SK-N-SH treated with all-trans-retinoic acid at 6 μM for 48 hours (cell line): Measurements from ENCODE around the gene ASL.

Experiments
- ATAC-seq: fragments of 200-7000 bp; cut with Tn5 transposase; 3 replicates; pipeline ENCODE4 v1.9.1; 2020; ENCODE audit warnings: mild to moderate bottlenecking, moderate library complexity
- ARNTL ChIP-seq: fragments of 450-650 bp; formaldehyde crosslinking; IDR thresholded peaks from 2 replicates; pipeline ENCODE4 v1.5.0; 2020; ENCODE audit warnings: low read depth, mild to moderate bottlenecking, moderate library complexity, borderline replicate concordance
- BACH2 ChIP-seq: fragments of 250-450 bp; sonication (Bioruptor Pico); IDR thresholded peaks from 2 replicates; pipeline ENCODE4 v1.9.0; 2021; ENCODE audit warnings: mild to moderate bottlenecking, borderline replicate concordance
- CSDC2 ChIP-seq: fragments of 250-450 bp; sonication (Bioruptor Pico); IDR thresholded peaks from 2 replicates; pipeline ENCODE4 v1.5.0; 2020; ENCODE audit warnings: mild to moderate bottlenecking, moderate library complexity
- ESRRG ChIP-seq: fragments of 250-450 bp; sonication (Bioruptor Pico); IDR thresholded peaks from 2 replicates; pipeline ENCODE4 v1.6.1; 2021; ENCODE audit warnings: mild to moderate bottlenecking
- GLIS3 ChIP-seq: fragments of 250-450 bp; sonication (Bioruptor Pico); IDR thresholded peaks from 2 replicates; pipeline ENCODE4 v1.5.0; 2020; ENCODE audit warnings: mild to moderate bottlenecking, moderate library complexity
- ISL1 ChIP-seq: fragments of 250-450 bp; sonication (Bioruptor Pico); IDR thresholded peaks from 2 replicates; pipeline ENCODE4 v2.1.2; 2022; ENCODE audit warnings: mild to moderate bottlenecking, moderate library complexity
- OSR1 ChIP-seq: fragments of 250-450 bp; sonication (Bioruptor Pico); IDR thresholded peaks from 2 replicates; pipeline ENCODE4 v1.8.0; 2022; ENCODE audit warnings: moderate library complexity, mild to moderate bottlenecking, inconsistent platforms
- PPARA ChIP-seq: fragments of 250-450 bp; sonication (Bioruptor Pico); IDR thresholded peaks from 2 replicates; pipeline ENCODE4 v1.5.0; 2020; ENCODE audit warnings: mild to moderate bottlenecking, borderline replicate concordance
- RARB ChIP-seq: fragments of 250-450 bp; sonication (Bioruptor Pico); IDR thresholded peaks from 2 replicates; pipeline ENCODE4 v1.8.0; 2021; ENCODE audit warnings: mild to moderate bottlenecking, moderate library complexity
- SNAI2 ChIP-seq: fragments of 250-450 bp; sonication (Bioruptor Pico); IDR thresholded peaks from 2 replicates; pipeline ENCODE4 v1.5.0; 2020; ENCODE audit warnings: mild to moderate bottlenecking, moderate library complexity
- TCF4 ChIP-seq: fragments of 250-450 bp; sonication (Bioruptor Pico); IDR thresholded peaks from 2 replicates; pipeline ENCODE4 v1.8.0; 2021; ENCODE audit warnings: mild to moderate bottlenecking, moderate library complexity, borderline replicate concordance
- TOX ChIP-seq: fragments of 250-450 bp; sonication (Bioruptor Pico); IDR thresholded peaks from 2 replicates; pipeline ENCODE4 v1.8.0; 2021; ENCODE audit warnings: mild to moderate bottlenecking, moderate library complexity, borderline replicate concordance
- ZC3H10 ChIP-seq: fragments of 250-450 bp; sonication (Bioruptor Pico); IDR thresholded peaks from 2 replicates; pipeline ENCODE4 v1.5.1; 2021; ENCODE audit warnings: mild to moderate bottlenecking, moderate library complexity
- ZFP3 ChIP-seq: fragments of 250-450 bp; sonication (Bioruptor Pico); IDR thresholded peaks from 2 replicates; pipeline ENCODE4 v1.5.0; 2020; ENCODE audit warnings: mild to moderate bottlenecking, moderate library complexity
- ZFP30 ChIP-seq: fragments of 450-650 bp; formaldehyde crosslinking; IDR thresholded peaks from 2 replicates; pipeline ENCODE4 v1.5.0; 2022; ENCODE audit warnings: mild to moderate bottlenecking, moderate library complexity
- ZNF565 ChIP-seq: fragments of 450-650 bp; formaldehyde crosslinking; conservative IDR thresholded peaks from 2 replicates; pipeline ENCODE4 v1.5.0; 2020; ENCODE audit warnings: low read depth, mild to moderate bottlenecking, moderate library complexity
- ZNF70 ChIP-seq: fragments of 450-650 bp; formaldehyde crosslinking; IDR thresholded peaks from 2 replicates; pipeline ENCODE4 v1.5.0; 2020; ENCODE audit warnings: mild to moderate bottlenecking, moderate library complexity
- ZNF8 ChIP-seq: fragments of 450-650 bp; formaldehyde crosslinking; IDR thresholded peaks from 2 replicates; pipeline ENCODE4 v1.5.0; 2020; ENCODE audit warnings: mild to moderate bottlenecking, moderate library complexity
- TF ChIP-seq, protein P1 (sequence below): fragments of 250-450 bp; sonication (Bioruptor Pico); IDR thresholded peaks from 2 replicates; pipeline ENCODE4 v1.5.1; 2020; ENCODE audit warnings: low read depth, mild to moderate bottlenecking, moderate library complexity
- TF ChIP-seq, protein P2 (sequence below): fragments of 250-450 bp; sonication (Bioruptor Pico); IDR thresholded peaks from 2 replicates; pipeline ENCODE4 v1.8.0; 2020; ENCODE audit warnings: mild to moderate bottlenecking, moderate library complexity, borderline replicate concordance
- TF ChIP-seq, protein P3 (sequence below): fragments of 250-450 bp; sonication (Bioruptor Pico); IDR thresholded peaks from 2 replicates; pipeline ENCODE4 v1.8.0; 2021; ENCODE audit warnings: low read depth, mild to moderate bottlenecking, moderate library complexity, borderline replicate concordance
- TF ChIP-seq, protein P4 (sequence below): fragments of 250-450 bp; sonication (Bioruptor Pico); IDR thresholded peaks from 2 replicates; pipeline ENCODE4 v1.5.1; 2021; ENCODE audit warnings: mild to moderate bottlenecking, moderate library complexity

Gene ASL

DNA sequence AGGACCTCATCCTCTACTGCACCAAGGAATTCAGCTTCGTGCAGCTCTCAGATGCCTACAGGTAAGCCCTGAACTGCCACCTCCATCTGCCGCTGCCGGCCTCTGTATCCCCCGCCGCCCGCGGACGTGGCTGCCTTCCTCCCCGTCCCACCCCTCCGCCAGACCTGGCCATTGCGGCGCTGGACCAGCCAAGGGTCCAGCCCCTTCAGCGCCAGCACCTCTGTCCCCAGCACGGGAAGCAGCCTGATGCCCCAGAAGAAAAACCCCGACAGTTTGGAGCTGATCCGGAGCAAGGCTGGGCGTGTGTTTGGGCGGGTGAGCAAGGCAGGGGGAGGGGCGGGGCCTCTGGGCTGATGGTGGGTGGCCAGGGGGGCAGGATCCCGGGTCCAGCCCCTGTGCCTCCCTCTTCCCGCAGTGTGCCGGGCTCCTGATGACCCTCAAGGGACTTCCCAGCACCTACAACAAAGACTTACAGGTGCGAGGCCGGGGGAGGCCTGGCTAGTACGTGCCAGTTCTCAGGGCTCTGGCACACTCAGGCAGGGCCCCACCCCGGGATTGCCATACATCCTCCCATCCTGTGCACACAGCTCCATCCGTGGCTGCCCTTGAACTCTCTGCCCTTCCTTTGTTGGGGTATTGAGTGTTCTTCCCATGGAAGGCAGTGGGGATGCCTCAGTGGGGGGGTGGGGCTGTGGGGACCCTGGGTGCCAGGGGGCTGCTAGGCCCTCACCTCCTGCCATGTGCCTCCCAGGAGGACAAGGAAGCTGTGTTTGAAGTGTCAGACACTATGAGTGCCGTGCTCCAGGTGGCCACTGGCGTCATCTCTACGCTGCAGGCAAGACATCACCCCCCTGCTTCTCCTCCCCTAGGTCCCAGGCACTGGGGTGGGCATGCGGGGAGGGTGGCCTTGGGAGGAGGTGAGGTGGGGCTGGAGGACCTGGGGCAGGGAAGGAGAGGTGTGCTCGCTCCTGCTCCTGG, 13.5 kb downstream of the ASL start (continued):
- TF ChIP-seq, protein P1, sequence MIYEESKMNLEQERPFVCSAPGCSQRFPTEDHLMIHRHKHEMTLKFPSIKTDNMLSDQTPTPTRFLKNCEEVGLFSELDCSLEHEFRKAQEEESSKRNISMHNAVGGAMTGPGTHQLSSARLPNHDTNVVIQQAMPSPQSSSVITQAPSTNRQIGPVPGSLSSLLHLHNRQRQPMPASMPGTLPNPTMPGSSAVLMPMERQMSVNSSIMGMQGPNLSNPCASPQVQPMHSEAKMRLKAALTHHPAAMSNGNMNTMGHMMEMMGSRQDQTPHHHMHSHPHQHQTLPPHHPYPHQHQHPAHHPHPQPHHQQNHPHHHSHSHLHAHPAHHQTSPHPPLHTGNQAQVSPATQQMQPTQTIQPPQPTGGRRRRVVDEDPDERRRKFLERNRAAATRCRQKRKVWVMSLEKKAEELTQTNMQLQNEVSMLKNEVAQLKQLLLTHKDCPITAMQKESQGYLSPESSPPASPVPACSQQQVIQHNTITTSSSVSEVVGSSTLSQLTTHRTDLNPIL (CRISPR knock-in tag) = no peak
- TF ChIP-seq ISL1 (CRISPR knock-in tag) (no peak), CSDC2 (CRISPR knock-in tag) (no peak), ZNF565 (CRISPR knock-in tag) (no peak), SNAI2 (no peak), ZFP3 (CRISPR knock-in tag) (no peak), ARNTL (CRISPR knock-in tag) (no peak)
- TF ChIP-seq, all 23 proteins: peak for 0

DNA sequence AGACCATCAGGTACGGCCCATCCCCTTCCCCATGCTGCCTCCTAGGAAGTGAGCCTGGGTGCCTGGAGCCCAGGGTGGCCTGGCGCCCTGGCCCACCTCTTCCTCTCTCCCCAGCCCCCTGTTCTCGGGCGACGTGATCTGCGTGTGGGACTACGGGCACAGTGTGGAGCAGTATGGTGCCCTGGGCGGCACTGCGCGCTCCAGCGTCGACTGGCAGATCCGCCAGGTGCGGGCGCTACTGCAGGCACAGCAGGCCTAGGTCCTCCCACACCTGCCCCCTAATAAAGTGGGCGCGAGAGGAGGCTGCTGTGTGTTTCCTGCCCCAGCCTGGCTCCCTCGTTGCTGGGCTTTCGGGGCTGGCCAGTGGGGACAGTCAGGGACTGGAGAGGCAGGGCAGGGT, 17.0 kb downstream of the ASL start:
- no peak for ATAC-seq
- TF ChIP-seq ZC3H10 = no peak
- TF ChIP-seq, protein P2, sequence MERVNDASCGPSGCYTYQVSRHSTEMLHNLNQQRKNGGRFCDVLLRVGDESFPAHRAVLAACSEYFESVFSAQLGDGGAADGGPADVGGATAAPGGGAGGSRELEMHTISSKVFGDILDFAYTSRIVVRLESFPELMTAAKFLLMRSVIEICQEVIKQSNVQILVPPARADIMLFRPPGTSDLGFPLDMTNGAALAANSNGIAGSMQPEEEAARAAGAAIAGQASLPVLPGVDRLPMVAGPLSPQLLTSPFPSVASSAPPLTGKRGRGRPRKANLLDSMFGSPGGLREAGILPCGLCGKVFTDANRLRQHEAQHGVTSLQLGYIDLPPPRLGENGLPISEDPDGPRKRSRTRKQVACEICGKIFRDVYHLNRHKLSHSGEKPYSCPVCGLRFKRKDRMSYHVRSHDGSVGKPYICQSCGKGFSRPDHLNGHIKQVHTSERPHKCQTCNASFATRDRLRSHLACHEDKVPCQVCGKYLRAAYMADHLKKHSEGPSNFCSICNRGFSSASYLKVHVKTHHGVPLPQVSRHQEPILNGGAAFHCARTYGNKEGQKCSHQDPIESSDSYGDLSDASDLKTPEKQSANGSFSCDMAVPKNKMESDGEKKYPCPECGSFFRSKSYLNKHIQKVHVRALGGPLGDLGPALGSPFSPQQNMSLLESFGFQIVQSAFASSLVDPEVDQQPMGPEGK = no peak
- no peak for TF ChIP-seq TOX
- TF ChIP-seq ZNF70 (CRISPR knock-in tag) = no peak

DNA sequence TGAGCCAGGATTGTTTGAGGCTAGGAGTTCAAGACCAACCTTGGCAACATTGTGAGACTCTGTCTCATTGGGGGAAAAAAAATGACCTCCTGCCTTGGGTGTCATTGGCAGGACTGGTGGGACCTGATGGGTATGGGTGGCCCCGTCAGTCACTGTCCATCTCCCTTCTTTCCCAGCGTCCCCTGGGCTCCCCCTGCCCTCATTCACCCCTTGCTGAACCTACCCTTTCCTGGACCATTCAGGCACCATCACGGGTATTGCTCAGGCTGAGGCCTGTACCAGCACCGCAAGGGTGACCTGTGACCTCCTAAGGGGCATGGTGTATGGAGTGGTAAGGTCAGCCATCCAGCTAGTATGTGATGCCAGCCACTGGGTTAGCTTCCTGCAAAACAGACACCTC, 19.4 kb downstream of the ASL start:
- TF ChIP-seq ZNF565 (CRISPR knock-in tag) = no peak
- no peak for TF ChIP-seq ZFP3 (CRISPR knock-in tag)
- TF ChIP-seq TCF4 = no peak
- TF ChIP-seq, protein P2 = no peak
- TF ChIP-seq ZNF8 = no peak
- TF ChIP-seq BACH2 (CRISPR knock-in tag) = no peak
- no peak for TF ChIP-seq ZC3H10
- TF ChIP-seq, protein P3, sequence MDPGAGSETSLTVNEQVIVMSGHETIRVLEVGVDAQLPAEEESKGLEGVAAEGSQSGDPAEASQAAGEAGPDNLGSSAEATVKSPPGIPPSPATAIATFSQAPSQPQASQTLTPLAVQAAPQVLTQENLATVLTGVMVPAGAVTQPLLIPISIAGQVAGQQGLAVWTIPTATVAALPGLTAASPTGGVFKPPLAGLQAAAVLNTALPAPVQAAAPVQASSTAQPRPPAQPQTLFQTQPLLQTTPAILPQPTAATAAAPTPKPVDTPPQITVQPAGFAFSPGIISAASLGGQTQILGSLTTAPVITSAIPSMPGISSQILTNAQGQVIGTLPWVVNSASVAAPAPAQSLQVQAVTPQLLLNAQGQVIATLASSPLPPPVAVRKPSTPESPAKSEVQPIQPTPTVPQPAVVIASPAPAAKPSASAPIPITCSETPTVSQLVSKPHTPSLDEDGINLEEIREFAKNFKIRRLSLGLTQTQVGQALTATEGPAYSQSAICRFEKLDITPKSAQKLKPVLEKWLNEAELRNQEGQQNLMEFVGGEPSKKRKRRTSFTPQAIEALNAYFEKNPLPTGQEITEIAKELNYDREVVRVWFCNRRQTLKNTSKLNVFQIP (CRISPR knock-in tag) = no peak
- TF ChIP-seq ARNTL (CRISPR knock-in tag) = no peak
- no peak for TF ChIP-seq ESRRG (CRISPR knock-in tag)
- TF ChIP-seq OSR1 = no peak
- TF ChIP-seq, protein P1 (CRISPR knock-in tag) = no peak
- no peak for TF ChIP-seq TOX
- ATAC-seq = no peak

DNA sequence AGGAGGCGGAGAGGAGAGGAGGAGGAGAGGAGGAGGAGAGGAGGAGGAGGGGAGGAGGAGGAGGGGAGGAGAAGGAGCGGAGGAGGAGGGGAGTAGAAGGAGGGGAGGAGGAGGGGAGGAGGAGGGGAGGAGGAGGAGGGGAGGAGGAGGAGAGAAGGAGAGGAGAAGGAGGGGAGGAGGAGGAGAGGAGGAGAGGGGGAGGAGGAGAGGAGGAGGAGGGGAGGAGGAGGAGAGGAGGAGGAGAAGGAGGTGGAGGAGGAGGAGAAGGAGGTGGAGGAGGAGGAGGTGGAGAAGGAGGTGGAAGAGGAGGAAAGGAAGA, 23.6 kb downstream of the ASL start:
- TF ChIP-seq PPARA (CRISPR knock-in tag) (no peak), ZFP30 (CRISPR knock-in tag) (no peak), ZFP3 (CRISPR knock-in tag) (no peak), RARB (CRISPR knock-in tag) (no peak), ZNF70 (CRISPR knock-in tag) (no peak), ESRRG (CRISPR knock-in tag) (no peak), BACH2 (CRISPR knock-in tag) (no peak), OSR1 (no peak), ZC3H10 (no peak), CSDC2 (CRISPR knock-in tag) (no peak), GLIS3 (CRISPR knock-in tag) (no peak), TCF4 (no peak)
- TF ChIP-seq, protein P1 (CRISPR knock-in tag) = no peak
- TF ChIP-seq, protein P2 = no peak
- TF ChIP-seq, protein P4, sequence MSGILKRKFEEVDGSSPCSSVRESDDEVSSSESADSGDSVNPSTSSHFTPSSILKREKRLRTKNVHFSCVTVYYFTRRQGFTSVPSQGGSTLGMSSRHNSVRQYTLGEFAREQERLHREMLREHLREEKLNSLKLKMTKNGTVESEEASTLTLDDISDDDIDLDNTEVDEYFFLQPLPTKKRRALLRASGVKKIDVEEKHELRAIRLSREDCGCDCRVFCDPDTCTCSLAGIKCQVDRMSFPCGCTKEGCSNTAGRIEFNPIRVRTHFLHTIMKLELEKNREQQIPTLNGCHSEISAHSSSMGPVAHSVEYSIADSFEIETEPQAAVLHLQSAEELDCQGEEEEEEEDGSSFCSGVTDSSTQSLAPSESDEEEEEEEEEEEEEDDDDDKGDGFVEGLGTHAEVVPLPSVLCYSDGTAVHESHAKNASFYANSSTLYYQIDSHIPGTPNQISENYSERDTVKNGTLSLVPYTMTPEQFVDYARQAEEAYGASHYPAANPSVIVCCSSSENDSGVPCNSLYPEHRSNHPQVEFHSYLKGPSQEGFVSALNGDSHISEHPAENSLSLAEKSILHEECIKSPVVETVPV = no peak
- TF ChIP-seq, all 23 proteins: peak for 0
- no peak for ATAC-seq
